ENCODE results near the gene PARD3. TPM values are rescaled to one million over a fixed set of nuclear protein-coding genes. Genes with fewer than 3 reads are reported as not detected.

Gene PARD3
- total RNA-seq, 1 donor from 2014 or later: 97.8 TPM

- DNase-seq (ENCODE audit: low read depth): no peak
- TF ChIP-seq CTCF (conservative IDR thresholded peaks at IDR 0.05; ENCODE audit: low read depth, low read length): no peak
- H3K4me3 ChIP-seq (ENCODE audit: low read depth, low read length): no peak overlapping the region
Observed at GRCh38 chr10:34499612-34500279, 315.4 kb downstream of the PARD3 start.

- no peak for DNase-seq (ENCODE audit: low read depth)
- no peak for TF ChIP-seq CTCF (conservative IDR thresholded peaks at IDR 0.05; ENCODE audit: low read depth, low read length)
- no peak overlapping the region for H3K4me3 ChIP-seq (ENCODE audit: low read depth, low read length)
Observed at GRCh38 chr10:34498821-34499220, 316.3 kb downstream of the PARD3 start.

- TF ChIP-seq CTCF (conservative IDR thresholded peaks at IDR 0.05; ENCODE audit: low read depth, low read length): no peak
- H3K4me3 ChIP-seq (ENCODE audit: low read depth, low read length): no peak overlapping the region
- DNase-seq (ENCODE audit: low read depth): no peak
Observed at GRCh38 chr10:34495938-34496337, 319.2 kb downstream of the PARD3 start.

GRCh38 chr10:34494012-34494411 is 321.1 kb downstream of the PARD3 start:
- no peak for DNase-seq (ENCODE audit: low read depth)
- no peak for TF ChIP-seq CTCF (conservative IDR thresholded peaks at IDR 0.05; ENCODE audit: low read depth, low read length)
- H3K4me3 ChIP-seq (ENCODE audit: low read depth, low read length): no peak overlapping the region

GRCh38 chr10:34492081-34492480 is 323.0 kb downstream of the PARD3 start:
- TF ChIP-seq CTCF (conservative IDR thresholded peaks at IDR 0.05; ENCODE audit: low read depth, low read length): no peak
- H3K4me3 ChIP-seq (ENCODE audit: low read depth, low read length): no peak overlapping the region
- no peak for DNase-seq (ENCODE audit: low read depth)

GRCh38 chr10:34491678-34492077 is 323.4 kb downstream of the PARD3 start:
- H3K4me3 ChIP-seq (ENCODE audit: low read depth, low read length): no peak overlapping the region
- TF ChIP-seq CTCF (conservative IDR thresholded peaks at IDR 0.05; ENCODE audit: low read depth, low read length): no peak
- no peak for DNase-seq (ENCODE audit: low read depth)
